HG03135 (cell line): ENCODE measurements around the gene CAPZA3.
"Not testable (repeated sequence)": the region's sequence is repeated elsewhere in the genome, so short reads cannot be mapped to it uniquely, and the experiment has no call there.

Source experiments
- ATAC-seq: cut with Tn5 transposase; IDR thresholded peaks from one replicate; pipeline ENCODE4 v1.9.1; 2021; ENCODE audit warnings: mild to moderate bottlenecking, moderate library complexity; ENCODE audit not compliant: unreplicated experiment

The CAPZA3 gene

GRCh38 chr12:18737819-18738218 lies at the start of gene CAPZA3, which contains the start of gene PLCZ1:
CAPZA3 (plus strand) TSS chr12:18738119; CDS start chr12:18738269, 150 bp downstream.
PLCZ1 (minus strand) TSS chr12:18738012; CDS start chr12:18737371, 641 bp downstream.
- ATAC-seq, result no peak

- ATAC-seq, result no peak
Measured at GRCh38 chr12:18689771-18690170, 48.1 kb upstream of the CAPZA3 start.

GRCh38 chr12:18690653-18691052 lies 47.3 kb upstream of the CAPZA3 start:
- ATAC-seq, result no peak

GRCh38 chr12:18693986-18694385 lies 43.9 kb upstream of the CAPZA3 start:
- ATAC-seq, result not testable (repeated sequence)

- no peak for ATAC-seq
Measured at GRCh38 chr12:18696971-18697602, 40.8 kb upstream of the CAPZA3 start.

- ATAC-seq, result no peak
Measured at GRCh38 chr12:18700271-18700670, 37.6 kb upstream of the CAPZA3 start.

- ATAC-seq, result no peak
Measured at GRCh38 chr12:18703321-18703720, 34.6 kb upstream of the CAPZA3 start.

GRCh38 chr12:18703911-18704310 lies 34.0 kb upstream of the CAPZA3 start:
- no peak for ATAC-seq

GRCh38 chr12:18706798-18707197 lies 31.1 kb upstream of the CAPZA3 start:
- ATAC-seq, result no peak

- no peak for ATAC-seq
Measured at GRCh38 chr12:18716236-18716635, 21.7 kb upstream of the CAPZA3 start.

- no peak for ATAC-seq
Measured at GRCh38 chr12:18718462-18718861, 19.5 kb upstream of the CAPZA3 start.

- ATAC-seq, result no peak
Measured at GRCh38 chr12:18719922-18720510, 17.9 kb upstream of the CAPZA3 start.

GRCh38 chr12:18720690-18721089 lies 17.2 kb upstream of the CAPZA3 start:
- ATAC-seq, result no peak

- no peak for ATAC-seq
Measured at GRCh38 chr12:18721452-18721851, 16.5 kb upstream of the CAPZA3 start.

GRCh38 chr12:18723752-18724151 lies 14.2 kb upstream of the CAPZA3 start:
- ATAC-seq, result no peak

- ATAC-seq, result no peak
Measured at GRCh38 chr12:18731156-18731555, 6.8 kb upstream of the CAPZA3 start.

- no peak for ATAC-seq
Measured at GRCh38 chr12:18747895-18748294, 10.0 kb downstream of the CAPZA3 start.

- no peak for ATAC-seq
Measured at GRCh38 chr12:18749386-18749957, 11.6 kb downstream of the CAPZA3 start.

GRCh38 chr12:18750085-18750484 lies 12.2 kb downstream of the CAPZA3 start:
- ATAC-seq, result no peak

- ATAC-seq, result no peak
Measured at GRCh38 chr12:18751866-18752265, 13.9 kb downstream of the CAPZA3 start.

GRCh38 chr12:18752280-18752920 lies 14.5 kb downstream of the CAPZA3 start:
- no peak for ATAC-seq

- ATAC-seq, result no peak
Measured at GRCh38 chr12:18752947-18753346, 15.0 kb downstream of the CAPZA3 start.
